Activated CD4-positive, alpha-beta T cell treated with anti-CD3 and anti-CD28 coated beads, Interleukin-2, amount 50 U/mL, for 24 hours (primary cell): Measurements from ENCODE around the gene INO80E.

ENCODE experiments used
- DNase-seq, 2 donors: peaks; one replicate each; pipeline ENCODE4 v3.0.0-alpha.2; 2020; ENCODE audit warnings: low read depth in 1 of 2, low spot score in 1 of 2

Gene INO80E

DNA sequence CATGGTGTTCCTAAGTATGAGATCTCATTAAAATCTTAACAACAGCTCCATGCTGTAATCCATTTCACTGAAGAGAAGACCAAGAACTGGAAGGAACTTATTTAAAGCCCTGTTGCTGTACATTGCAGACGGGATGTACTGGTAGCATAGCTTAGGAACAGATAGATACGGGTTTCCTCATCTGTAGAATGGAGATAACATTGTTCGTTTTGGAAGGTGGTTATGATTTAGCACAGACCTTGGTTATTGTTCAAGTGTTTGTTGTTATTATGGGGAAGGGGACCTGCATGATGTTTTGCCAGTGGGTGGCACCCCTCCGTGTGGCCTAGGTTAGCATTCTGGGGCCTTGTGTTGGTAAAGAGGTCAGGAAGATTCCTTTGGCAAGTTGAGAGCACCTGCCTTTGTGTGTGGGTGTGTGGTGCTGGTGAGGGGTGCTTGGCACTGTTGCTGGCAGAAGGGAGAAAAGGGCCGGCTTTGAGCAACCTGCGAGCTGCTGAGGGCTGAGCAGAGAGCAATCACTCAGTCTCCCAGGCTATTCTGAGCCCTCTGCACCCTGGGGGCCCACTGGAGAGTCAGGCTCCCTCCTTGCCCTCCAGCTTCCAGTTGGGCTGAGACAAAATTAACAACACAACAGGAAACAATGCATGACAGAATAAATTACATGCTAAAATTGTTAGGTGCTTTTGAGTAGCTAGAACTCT, 20.1 kb upstream of the INO80E start:
- DNase-seq = no peak

- DNase-seq = no peak
Measured at GRCh38 chr16:29977063-29977825, 18.8 kb upstream of the INO80E start.

DNA sequence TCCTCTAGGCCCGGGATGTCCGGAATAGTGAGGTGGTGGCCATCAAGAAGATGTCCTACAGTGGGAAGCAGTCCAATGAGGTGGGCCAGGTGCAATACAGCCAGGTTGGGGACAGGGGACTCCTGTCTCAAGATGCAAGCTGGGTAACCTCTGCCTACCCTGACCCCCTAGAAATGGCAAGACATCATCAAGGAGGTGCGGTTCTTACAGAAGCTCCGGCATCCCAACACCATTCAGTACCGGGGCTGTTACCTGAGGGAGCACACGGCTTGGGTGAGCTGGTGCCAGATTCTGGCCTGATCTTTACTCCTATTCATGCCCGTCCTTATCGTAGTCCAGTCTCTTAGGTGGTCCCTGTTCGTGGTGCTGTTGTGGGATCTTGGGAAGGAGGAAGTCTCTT, 18.0 kb upstream of the INO80E start:
- no peak for DNase-seq

DNA sequence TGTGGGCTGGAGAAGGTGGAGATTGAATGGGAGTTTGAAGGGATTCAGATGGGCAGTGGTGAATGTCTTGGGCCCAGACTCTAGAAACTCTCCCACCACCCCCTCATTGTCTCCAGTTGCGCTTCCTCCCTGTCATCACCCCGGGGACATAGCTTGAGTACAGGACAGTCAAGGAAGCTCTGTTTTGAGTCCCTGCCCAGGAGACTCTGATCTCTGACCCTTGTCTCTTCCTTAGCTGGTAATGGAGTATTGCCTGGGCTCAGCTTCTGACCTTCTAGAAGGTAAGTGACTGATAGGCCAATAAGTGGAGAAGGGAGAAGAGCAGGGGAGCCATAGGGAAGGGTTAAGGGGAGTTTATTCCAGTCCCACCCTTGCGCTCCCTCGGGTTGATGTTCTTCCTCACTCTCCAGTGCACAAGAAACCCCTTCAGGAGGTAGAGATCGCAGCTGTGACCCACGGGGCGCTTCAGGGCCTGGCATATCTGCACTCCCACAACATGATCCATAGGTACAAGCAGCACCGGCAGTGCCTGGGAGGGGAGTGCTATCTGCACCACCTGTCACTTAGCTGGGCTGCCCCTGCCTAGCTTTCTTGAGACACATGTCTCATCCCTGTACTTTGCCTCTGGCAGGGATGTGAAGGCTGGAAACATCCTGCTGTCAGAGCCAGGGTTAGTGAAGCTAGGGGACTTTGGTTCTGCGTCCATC, 17.3 kb upstream of the INO80E start:
- no peak for DNase-seq

GRCh38 chr16:29982560-29983419, 13.3 kb upstream of the INO80E start:
- no peak for DNase-seq

GRCh38 chr16:29983420-29984136, 12.5 kb upstream of the INO80E start:
- DNase-seq = no peak

- DNase-seq = no peak
Measured at GRCh38 chr16:29984137-29984763, 11.8 kb upstream of the INO80E start.

GRCh38 chr16:29984764-29985147, 11.3 kb upstream of the INO80E start:
- DNase-seq = no peak

GRCh38 chr16:29985271-29985811, 10.7 kb upstream of the INO80E start:
- DNase-seq = no peak

GRCh38 chr16:29986231-29986630, 9.8 kb upstream of the INO80E start:
- no peak for DNase-seq

GRCh38 chr16:29986931-29987330, 9.1 kb upstream of the INO80E start:
- no peak for DNase-seq

GRCh38 chr16:29987371-29988085, 8.5 kb upstream of the INO80E start:
- DNase-seq = no peak

GRCh38 chr16:29988346-29989075, 7.5 kb upstream of the INO80E start:
- DNase-seq = no peak

- no peak for DNase-seq
Measured at GRCh38 chr16:29989111-29989858, 6.8 kb upstream of the INO80E start.

- no peak for DNase-seq
Measured at GRCh38 chr16:29990034-29990433, 6.0 kb upstream of the INO80E start.

DNA sequence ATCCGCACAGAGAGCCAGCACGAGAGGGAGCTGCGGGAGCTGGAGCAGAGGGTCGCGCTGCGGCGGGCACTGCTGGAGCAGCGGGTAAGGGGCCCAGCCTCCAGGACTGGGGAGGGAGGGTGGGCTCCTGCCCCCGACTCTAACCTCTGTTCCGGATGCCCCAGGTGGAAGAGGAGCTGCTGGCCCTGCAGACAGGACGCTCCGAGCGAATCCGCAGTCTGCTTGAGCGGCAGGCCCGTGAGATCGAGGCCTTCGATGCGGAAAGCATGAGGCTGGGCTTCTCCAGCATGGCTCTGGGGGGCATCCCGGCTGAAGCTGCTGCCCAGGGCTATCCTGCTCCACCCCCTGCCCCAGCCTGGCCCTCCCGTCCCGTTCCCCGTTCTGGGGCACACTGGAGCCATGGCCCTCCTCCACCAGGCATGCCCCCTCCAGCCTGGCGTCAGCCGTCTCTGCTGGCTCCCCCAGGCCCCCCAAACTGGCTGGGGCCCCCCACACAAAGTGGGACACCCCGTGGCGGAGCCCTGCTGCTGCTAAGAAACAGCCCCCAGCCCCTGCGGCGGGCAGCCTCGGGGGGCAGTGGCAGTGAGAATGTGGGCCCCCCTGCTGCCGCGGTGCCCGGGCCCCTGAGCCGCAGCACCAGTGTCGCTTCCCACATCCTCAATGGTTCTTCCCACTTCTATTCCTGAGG, 5.0 kb upstream of the INO80E start:
- no peak for DNase-seq

GRCh38 chr16:29991571-29991904, 4.5 kb upstream of the INO80E start:
- no peak for DNase-seq
